Spleen (tissue), 11 donors: ENCODE measurements around the gene ADARB1. TPM values are rescaled to one million over a fixed set of nuclear protein-coding genes. Genes with fewer than 3 reads are reported as not detected.
"Not testable (repeated sequence)": the region's sequence is repeated elsewhere in the genome, so short reads cannot be mapped to it uniquely, and the experiment has no call there.

Experiments
- DNase-seq: peaks from one replicate; pipeline ENCODE4 v3.0.0-alpha.2; 2020
- H3K27ac ChIP-seq, 8 donors: fragments of 200-600 bp; sonication (generic) in 7 of 8; 1 replicate in 4 of 8; 2 replicates in 4 of 8; pipeline versions ENCODE4 v1.5.0 to v1.8.0; 2016 to 2021; ENCODE audit warnings: inconsistent platforms in 4 of 8, mild to moderate bottlenecking in 4 of 8, moderate library complexity in 1 of 8
- H3K27me3 ChIP-seq, 7 donors: fragments of 200-600 bp; sonication (generic) in 6 of 7; replicated peaks in 1 of 7; 1 replicate in 4 of 7; 2 replicates in 3 of 7; pipeline versions ENCODE4 v1.5.0 to v1.8.0; 2016 to 2021; ENCODE audit warnings: inconsistent platforms in 3 of 7, mild to moderate bottlenecking in 1 of 7
- H3K36me3 ChIP-seq, 6 donors: fragments of 200-600 bp; sonication (generic) in 5 of 6; 1 replicate in 4 of 6; 2 replicates in 2 of 6; pipeline versions ENCODE4 v1.5.0 to v1.8.0; 2016 to 2021; ENCODE audit warnings: inconsistent platforms in 2 of 6
- H3K4me1 ChIP-seq, 6 donors: fragments of 200-600 bp; sonication (generic) in 5 of 6; 1 replicate in 3 of 6; 2 replicates in 3 of 6; pipeline versions ENCODE4 v1.5.0 to v1.8.0; 2016 to 2021; ENCODE audit warnings: inconsistent platforms in 3 of 6
- H3K4me3 ChIP-seq, 8 donors: fragments of 200-600 bp; sonication (generic) in 7 of 8; 1 replicate in 4 of 8; 2 replicates in 4 of 8; pipeline versions ENCODE4 v1.5.0 to v1.8.0; 2016 to 2021; ENCODE audit warnings: inconsistent platforms in 4 of 8, mild to moderate bottlenecking in 4 of 8, moderate library complexity in 2 of 8
- H3K9me3 ChIP-seq, 8 donors: fragments of 200-600 bp; sonication (generic) in 7 of 8; 1 replicate in 4 of 8; 2 replicates in 4 of 8; pipeline versions ENCODE4 v1.5.0 to v1.8.0; 2016 to 2021; ENCODE audit warnings: inconsistent platforms in 4 of 8
- CTCF ChIP-seq, 11 experiments: fragments of 200-600 bp in 7 of 11; fragments of 450-650 bp in 4 of 11; sonication (generic) in 4 of 11; IDR thresholded peaks in 8 of 11; conservative IDR thresholded peaks in 3 of 11; 1 replicate in 7 of 11; 2 replicates in 4 of 11; pipeline versions ENCODE4 v1.4.0 to v1.8.0; 2016 to 2021; ENCODE audit warnings: antibody characterized with exemption in 11 of 11, inconsistent platforms in 4 of 11, mild to moderate bottlenecking in 1 of 11
- POLR2A ChIP-seq, 3 donors: fragments of 450-650 bp; IDR thresholded peaks; one replicate each; pipeline ENCODE4 v1.5.1; 2017; ENCODE audit warnings: antibody characterized with exemption in 3 of 3, mild to moderate bottlenecking in 1 of 3
- POLR2AphosphoS5 ChIP-seq, 3 donors: sonication (generic); formaldehyde crosslinking; IDR thresholded peaks; one replicate each; pipeline ENCODE4 v1.5.1; 2017; ENCODE audit warnings: antibody characterized with exemption in 3 of 3
- WGBS, 5 donors: extraction: QIAGEN DNeasy Blood & Tissue Kit in 3 of 5; methylation state at CpG; one replicate each; pipeline versions ENCODE4 v1.1.5 to v1.1.7; 2013 to 2018; 5-methylcytosine and 5-hydroxymethylcytosine counted together
- intact Hi-C: fragments of 100-400 bp; cut with DNase I; formaldehyde crosslinking; loops from one replicate; pipeline ENCODE4 v1.15.0; 2023; ENCODE audit warnings: low total_unique reads
- polyA plus RNA-seq, 3 donors: library from polyadenylated mRNA; stranded (reverse); fragments of 200-250 nt; gene quantifications; one replicate each; pipeline ENCODE4 v1.2.1, GENCODE V29; 2013
- total RNA-seq, 7 donors: library from RNA; depleted of rRNA in 3 of 7; stranded (reverse); fragments of >200 nt in 3 of 7; fragmentation: NEBNext Ultra II Directional in 4 of 7; extraction: Animal tissue kit (Norgen Biotek cat#: 25700) in 4 of 7; gene quantifications; one replicate each; pipeline versions ENCODE4 v1.1.0 to v1.2.1, GENCODE V29; 2016 to 2021
- donor health status: healthy with polysubstance abuse.
- donor health status: DM: no; HTN: no; CAD: no; lungs with moderate emphysema.
- donor health status: DM: no; HTN: no; CAD: no.
- donor health status: Bipolar disorder and iron deficiency.
- donor health status: healthy.
- donor health status: DM: no; HTN: no; CAD: no.
- donor health status: DM: yes; HTN: yes; CAD: no.

ADARB1 gene
- total and polyA plus RNA-seq, 10 donors: 9.1 to 50.8 (median 29.0) TPM

DNA sequence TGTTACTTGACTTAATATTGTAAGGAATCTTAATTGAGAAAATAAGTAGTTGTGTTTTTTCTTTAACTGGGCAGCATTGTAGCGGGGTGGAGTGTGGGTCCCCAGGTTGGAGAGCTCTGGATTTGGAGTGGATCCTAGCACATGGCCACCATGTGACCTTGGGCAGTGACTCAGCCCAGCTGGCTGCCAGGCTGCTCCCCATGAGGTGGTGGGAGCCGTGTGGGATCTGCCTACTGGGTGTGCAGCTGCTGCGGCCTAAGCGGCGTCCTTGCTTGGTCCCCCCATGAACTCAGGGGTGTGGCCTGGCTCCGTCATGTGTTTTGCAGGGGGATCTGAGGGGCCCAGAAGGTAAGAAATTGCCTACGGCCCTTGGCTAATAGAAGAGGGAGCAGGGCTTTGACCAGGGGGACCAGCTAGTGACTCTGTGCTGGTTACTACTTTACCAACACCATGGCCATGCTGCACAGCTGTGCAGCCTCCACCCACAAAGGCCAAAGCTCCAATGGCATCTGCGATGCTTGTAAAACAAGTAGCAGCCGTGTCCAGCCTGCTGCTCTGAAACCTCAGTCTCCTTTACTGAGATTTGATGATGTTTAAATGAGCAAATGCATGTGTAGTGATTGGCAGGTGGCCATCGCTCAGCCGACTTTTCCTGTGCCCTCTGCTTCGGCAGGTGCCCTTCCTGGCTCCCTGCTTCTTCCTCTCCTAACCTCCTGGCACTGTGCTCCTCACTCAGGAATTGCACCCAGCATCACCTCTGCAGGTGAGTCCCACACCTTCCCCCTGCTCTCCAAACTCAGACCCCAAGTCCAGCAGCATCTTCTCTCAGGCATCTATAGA is 68.3 kb downstream of the ADARB1 start:
- TF ChIP-seq POLR2AphosphoS5 (IDR thresholded peaks at IDR 0.05) (no peak), POLR2A (IDR thresholded peaks at IDR 0.05) (no peak), CTCF (IDR thresholded peaks at IDR 0.05 in 8 of 11, conservative IDR thresholded peaks at IDR 0.05 in 3 of 11) (no peak)
- no peak overlapping the region for H3K27ac ChIP-seq
- DNase-seq: no peak
- H3K4me1 ChIP-seq: peaks cover 0 to 44% (median 8%) of the 10 kb centered on the region in 6 donors
- WGBS, 5 donors: 79 to 85% (median 83%) methylated on average over 12 of the region's 12 CpGs
- no peak overlapping the region for H3K4me3 ChIP-seq
- no peaks in the 10 kb centered on the region for H3K9me3 ChIP-seq
- intact Hi-C loops: loop anchor here (5.0 kb wide), 1 partner anchor 295 kb away; no protein-coding TSS in a partner anchor
- no peaks in the 10 kb centered on the region for H3K27me3 ChIP-seq
- H3K36me3 ChIP-seq: peaks cover 0 to 48% (median 8%) of the 10 kb centered on the region in 6 donors

GRCh38 chr21:45143855-45144254 is 69.5 kb downstream of the ADARB1 start:
- Histone ChIP-seq H3K27me3 (no peaks in the 10 kb centered on the region), H3K27ac (no peak overlapping the region), H3K4me1 (peaks cover 0 to 32% (median 6%) of the 10 kb centered on the region in 6 donors), H3K4me3 (no peak overlapping the region), H3K9me3 (no peaks in the 10 kb centered on the region), H3K36me3 (peaks cover 0 to 56% (median 8%) of the 10 kb centered on the region in 6 donors)
- intact Hi-C loops: loop anchor here (5.0 kb wide), 1 partner anchor 293 kb away; no protein-coding TSS in a partner anchor
- DNase-seq: no peak
- TF ChIP-seq POLR2A (IDR thresholded peaks at IDR 0.05) (no peak), POLR2AphosphoS5 (IDR thresholded peaks at IDR 0.05) (no peak), CTCF (IDR thresholded peaks at IDR 0.05 in 8 of 11, conservative IDR thresholded peaks at IDR 0.05 in 3 of 11) (no peak)
- WGBS, 5 donors: 58 to 96% (median 90%) methylated on average over 3 of the region's 3 CpGs

DNA sequence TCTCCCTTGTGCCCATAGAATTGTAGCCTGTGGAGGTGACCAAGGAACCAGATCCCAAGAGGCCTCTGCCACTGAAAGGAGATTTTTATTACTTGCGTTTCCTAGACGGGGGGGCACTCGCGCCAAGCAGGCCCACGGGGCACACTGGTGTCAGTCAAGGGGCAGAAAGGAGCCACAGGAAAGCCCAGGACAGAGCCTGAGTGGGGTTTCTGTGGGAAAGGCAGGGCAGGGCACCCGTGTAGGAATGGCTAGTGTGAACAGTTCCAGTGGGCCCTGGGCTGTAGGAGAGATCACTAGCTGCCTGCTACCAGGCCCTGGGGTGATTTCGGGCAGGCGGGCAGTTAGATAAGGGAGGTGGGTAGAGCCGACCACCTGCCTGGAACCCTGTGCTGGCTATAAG is 70.8 kb downstream of the ADARB1 start:
- Histone ChIP-seq H3K9me3 (no peaks in the 10 kb centered on the region), H3K4me3 (no peak overlapping the region), H3K27me3 (no peaks in the 10 kb centered on the region), H3K27ac (no peak overlapping the region), H3K4me1 (peaks cover 0 to 24% (median 5%) of the 10 kb centered on the region in 6 donors), H3K36me3 (peaks cover 0 to 56% (median 8%) of the 10 kb centered on the region in 6 donors)
- WGBS, 5 donors: 87 to 98% (median 91%) methylated on average over 9 of the region's 9 CpGs
- no peak for DNase-seq
- no peak for TF ChIP-seq CTCF (IDR thresholded peaks at IDR 0.05 in 8 of 11, conservative IDR thresholded peaks at IDR 0.05 in 3 of 11)
- TF ChIP-seq POLR2A (IDR thresholded peaks at IDR 0.05): no peak
- TF ChIP-seq POLR2AphosphoS5 (IDR thresholded peaks at IDR 0.05): no peak
- intact Hi-C loops: no loop called here

DNA sequence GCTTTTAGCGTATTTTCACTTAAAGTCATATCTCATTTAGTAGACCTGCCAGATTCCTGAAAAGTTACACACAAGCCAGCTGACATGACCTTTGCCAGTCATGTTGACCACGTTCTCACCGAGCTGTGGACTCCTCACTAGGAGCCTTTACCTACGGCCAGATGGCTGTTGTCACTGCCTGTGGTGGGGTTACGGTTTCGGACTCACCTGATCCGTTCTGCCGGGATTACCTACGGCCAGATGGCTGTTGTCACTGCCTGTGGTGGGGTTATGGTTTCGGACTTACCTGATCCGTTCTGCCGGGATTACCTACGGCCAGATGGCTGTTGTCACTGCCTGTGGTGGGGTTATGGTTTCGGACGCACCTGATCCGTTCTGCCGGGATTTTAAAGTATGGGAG is 71.5 kb downstream of the ADARB1 start:
- intact Hi-C loops, DNase-seq, H3K4me3 ChIP-seq, H3K9me3 ChIP-seq, H3K27me3 ChIP-seq, H3K27ac ChIP-seq: not testable (repeated sequence)
- Histone ChIP-seq H3K4me1 (peaks cover 0 to 17% (median 0%) of the 10 kb centered on the region in 6 donors), H3K36me3 (peaks cover 0 to 56% (median 8%) of the 10 kb centered on the region in 6 donors)
- WGBS, 5 donors: 92 to 97% (median 94%) methylated on average over 16 to 17 of the region's 17 CpGs
